WTC11 (cell line): Measurements from ENCODE around the gene RUNX1. TPM values are rescaled to one million over a fixed set of nuclear protein-coding genes. Genes with fewer than 3 reads are reported as not detected.

ENCODE experiments used
- ATAC-seq: fragments of 200-7000 bp; cut with Tn5 transposase; 2 replicates; pipeline ENCODE4 v1.10.0; 2021; ENCODE audit warnings: mild to moderate bottlenecking, moderate library complexity
- CTCF ChIA-PET: fragments of 300-600 bp; sonication (Branson Sonifier 250); formaldehyde crosslinking; loops from one replicate; lab custom pipeline; 2021; ENCODE audit warnings: antibody characterized with exemption; lab: Charles Lee
- POLR2A ChIA-PET: fragments of 350-600 bp; sonication (Branson Sonifier 250); formaldehyde crosslinking; loops from one replicate; lab custom pipeline; 2021; ENCODE audit warnings: antibody characterized with exemption; lab: Charles Lee
- DNase-seq: peaks from one replicate; pipeline ENCODE4 v3.0.0; 2021; ENCODE audit warnings: low spot score
- H3K27ac Mint-ChIP-seq: 2 replicates; pipeline ENCODE4 v1.8.0; 2021; ENCODE audit warnings: mixed read lengths
- H3K27me3 Mint-ChIP-seq: 2 replicates; pipeline ENCODE4 v1.8.0; 2021; ENCODE audit warnings: low read depth, mild to moderate bottlenecking, moderate library complexity, mixed read lengths
- H3K36me3 Mint-ChIP-seq: 2 replicates; pipeline ENCODE4 v1.8.0; 2021; ENCODE audit warnings: mixed read lengths
- H3K4me1 Mint-ChIP-seq: 2 replicates; pipeline ENCODE4 v1.8.0; 2022; ENCODE audit warnings: mixed read lengths
- H3K4me3 Mint-ChIP-seq: 2 replicates; pipeline ENCODE4 v1.8.0; 2021; ENCODE audit warnings: mild to moderate bottlenecking, moderate library complexity, mixed read lengths
- H3K9me3 Mint-ChIP-seq: 2 replicates; pipeline ENCODE4 v1.8.0; 2021; ENCODE audit warnings: mixed read lengths
- ATF3 ChIP-seq: sonication (generic); formaldehyde crosslinking; conservative IDR thresholded peaks from 2 replicates; pipeline ENCODE4 v1.8.1; 2022; ENCODE audit warnings: mild to moderate bottlenecking, missing genetic modification reagents
- CBFB ChIP-seq: sonication (generic); formaldehyde crosslinking; IDR thresholded peaks from 2 replicates; pipeline ENCODE4 v1.8.1; 2022; ENCODE audit warnings: mild to moderate bottlenecking, low read depth, missing genetic modification reagents
- CREB1 ChIP-seq: sonication (generic); formaldehyde crosslinking; IDR thresholded peaks from 2 replicates; pipeline ENCODE4 v1.8.0; 2023; ENCODE audit warnings: mild to moderate bottlenecking, missing genetic modification reagents
- FOXK1 ChIP-seq: sonication (generic); formaldehyde crosslinking; IDR thresholded peaks from 2 replicates; pipeline ENCODE4 v1.8.0; 2022; ENCODE audit warnings: mild to moderate bottlenecking, moderate library complexity, missing genetic modification reagents
- HMGA2 ChIP-seq: fragments of 250-450 bp; sonication (Bioruptor Pico); IDR thresholded peaks from 2 replicates; pipeline ENCODE4 v1.4.0; 2021; ENCODE audit warnings: mild to moderate bottlenecking, moderate library complexity
- IRF2 ChIP-seq: sonication (generic); formaldehyde crosslinking; IDR thresholded peaks from 2 replicates; pipeline ENCODE4 v1.8.0; 2022; ENCODE audit warnings: low read depth, missing genetic modification reagents, borderline replicate concordance
- MYBL2 ChIP-seq: sonication (generic); formaldehyde crosslinking; IDR thresholded peaks from 2 replicates; pipeline ENCODE4 v1.8.1; 2023; ENCODE audit warnings: mild to moderate bottlenecking, moderate library complexity, missing genetic modification reagents
- NFYB ChIP-seq: sonication (generic); formaldehyde crosslinking; conservative IDR thresholded peaks from 2 replicates; pipeline ENCODE4 v1.8.0; 2022; ENCODE audit warnings: low read depth, missing genetic modification reagents
- OVOL2 ChIP-seq: fragments of 250-450 bp; sonication (Bioruptor Pico); IDR thresholded peaks from 2 replicates; pipeline ENCODE4 v1.9.0; 2021; ENCODE audit warnings: mild to moderate bottlenecking, borderline replicate concordance
- ZMAT4 ChIP-seq: fragments of 250-450 bp; sonication (Bioruptor Pico); IDR thresholded peaks from 2 replicates; pipeline ENCODE4 v1.9.0; 2021; ENCODE audit warnings: mild to moderate bottlenecking
- ZNF219 ChIP-seq: sonication (generic); formaldehyde crosslinking; IDR thresholded peaks from 2 replicates; pipeline ENCODE4 v1.8.0; 2023; ENCODE audit warnings: missing genetic modification reagents, mild to moderate bottlenecking, borderline replicate concordance
- ZNF396 ChIP-seq: fragments of 250-450 bp; sonication (Bioruptor Pico); IDR thresholded peaks from 2 replicates; pipeline ENCODE4 v1.8.0; 2021; ENCODE audit warnings: mild to moderate bottlenecking, moderate library complexity, borderline replicate concordance
- ZNF671 ChIP-seq: fragments of 250-450 bp; sonication (Bioruptor Pico); IDR thresholded peaks from 2 replicates; pipeline ENCODE4 v1.8.0; 2021; ENCODE audit warnings: mild to moderate bottlenecking
- total RNA-seq: library from RNA; stranded (reverse); gene quantifications from 3 replicates; pipeline ENCODE4 v1.2.3, GENCODE V29; 2021
- TF ChIP-seq, protein P1 (sequence below): sonication (generic); formaldehyde crosslinking; IDR thresholded peaks from 2 replicates; pipeline ENCODE4 v1.8.1; 2023; ENCODE audit warnings: mild to moderate bottlenecking, missing genetic modification reagents, moderate library complexity
- TF ChIP-seq, protein P2 (sequence below): fragments of 250-450 bp; sonication (Bioruptor Pico); IDR thresholded peaks from 2 replicates; pipeline ENCODE4 v1.9.0; 2021; ENCODE audit warnings: mild to moderate bottlenecking
- TF ChIP-seq, protein P3 (sequence below): fragments of 250-450 bp; sonication (Bioruptor Pico); IDR thresholded peaks from 2 replicates; pipeline ENCODE4 v2.1.2; 2022; ENCODE audit warnings: mild to moderate bottlenecking, moderate library complexity
- TF ChIP-seq, protein P4 (sequence below): sonication (generic); formaldehyde crosslinking; IDR thresholded peaks from 2 replicates; pipeline ENCODE4 v1.8.0; 2022; ENCODE audit warnings: mild to moderate bottlenecking, missing genetic modification reagents
- TF ChIP-seq, protein P5 (sequence below): sonication (generic); formaldehyde crosslinking; IDR thresholded peaks from 2 replicates; pipeline ENCODE4 v1.8.0; 2023; ENCODE audit warnings: missing genetic modification reagents, mild to moderate bottlenecking, borderline replicate concordance
- TF ChIP-seq, protein P6 (sequence below): sonication (generic); formaldehyde crosslinking; IDR thresholded peaks from 2 replicates; pipeline ENCODE4 v1.8.1; 2023; ENCODE audit warnings: mild to moderate bottlenecking, missing genetic modification reagents

RUNX1 gene
- total RNA-seq, 1 experiment from 2014 or later, result 2.2 TPM

DNA sequence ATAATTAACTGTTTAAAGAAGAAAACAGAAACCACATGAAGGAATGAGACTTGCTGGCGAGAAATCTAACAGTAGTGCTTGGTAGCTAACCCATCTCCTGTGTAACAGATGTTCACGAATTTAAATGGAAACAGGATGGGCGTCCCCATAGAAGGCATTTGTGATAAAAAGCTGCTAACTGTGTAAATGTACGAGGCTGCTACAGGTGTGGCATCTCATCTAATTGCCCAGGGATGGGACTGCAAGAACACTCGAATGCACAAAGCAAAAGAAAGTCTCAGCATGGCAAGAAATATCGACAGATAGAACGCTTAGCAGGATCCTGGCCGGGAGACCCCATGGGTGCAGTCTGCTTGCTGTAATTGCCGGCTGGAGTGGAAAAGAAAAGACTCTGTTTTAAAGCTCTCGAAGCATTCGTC lies 112.7 kb downstream of the RUNX1 start:
- ChIA-PET CTCF (no interaction called here), POLR2A (no interaction called here)
- no peak overlapping the region for H3K27ac Mint-ChIP-seq
- no peak for DNase-seq
- no peaks in the 10 kb centered on the region for H3K27me3 Mint-ChIP-seq
- H3K9me3 Mint-ChIP-seq, result no peaks in the 10 kb centered on the region
- no peak for TF ChIP-seq ZNF671 (CRISPR knock-in tag)
- TF ChIP-seq, protein P1, sequence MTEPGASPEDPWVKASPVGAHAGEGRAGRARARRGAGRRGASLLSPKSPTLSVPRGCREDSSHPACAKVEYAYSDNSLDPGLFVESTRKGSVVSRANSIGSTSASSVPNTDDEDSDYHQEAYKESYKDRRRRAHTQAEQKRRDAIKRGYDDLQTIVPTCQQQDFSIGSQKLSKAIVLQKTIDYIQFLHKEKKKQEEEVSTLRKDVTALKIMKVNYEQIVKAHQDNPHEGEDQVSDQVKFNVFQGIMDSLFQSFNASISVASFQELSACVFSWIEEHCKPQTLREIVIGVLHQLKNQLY (CRISPR knock-in tag), result no peak
- TF ChIP-seq IRF2 (CRISPR knock-in tag), result no peak
- no peak for TF ChIP-seq FOXK1 (CRISPR knock-in tag)
- TF ChIP-seq, protein P2, sequence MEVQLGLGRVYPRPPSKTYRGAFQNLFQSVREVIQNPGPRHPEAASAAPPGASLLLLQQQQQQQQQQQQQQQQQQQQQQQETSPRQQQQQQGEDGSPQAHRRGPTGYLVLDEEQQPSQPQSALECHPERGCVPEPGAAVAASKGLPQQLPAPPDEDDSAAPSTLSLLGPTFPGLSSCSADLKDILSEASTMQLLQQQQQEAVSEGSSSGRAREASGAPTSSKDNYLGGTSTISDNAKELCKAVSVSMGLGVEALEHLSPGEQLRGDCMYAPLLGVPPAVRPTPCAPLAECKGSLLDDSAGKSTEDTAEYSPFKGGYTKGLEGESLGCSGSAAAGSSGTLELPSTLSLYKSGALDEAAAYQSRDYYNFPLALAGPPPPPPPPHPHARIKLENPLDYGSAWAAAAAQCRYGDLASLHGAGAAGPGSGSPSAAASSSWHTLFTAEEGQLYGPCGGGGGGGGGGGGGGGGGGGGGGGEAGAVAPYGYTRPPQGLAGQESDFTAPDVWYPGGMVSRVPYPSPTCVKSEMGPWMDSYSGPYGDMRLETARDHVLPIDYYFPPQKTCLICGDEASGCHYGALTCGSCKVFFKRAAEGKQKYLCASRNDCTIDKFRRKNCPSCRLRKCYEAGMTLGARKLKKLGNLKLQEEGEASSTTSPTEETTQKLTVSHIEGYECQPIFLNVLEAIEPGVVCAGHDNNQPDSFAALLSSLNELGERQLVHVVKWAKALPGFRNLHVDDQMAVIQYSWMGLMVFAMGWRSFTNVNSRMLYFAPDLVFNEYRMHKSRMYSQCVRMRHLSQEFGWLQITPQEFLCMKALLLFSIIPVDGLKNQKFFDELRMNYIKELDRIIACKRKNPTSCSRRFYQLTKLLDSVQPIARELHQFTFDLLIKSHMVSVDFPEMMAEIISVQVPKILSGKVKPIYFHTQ (CRISPR knock-in tag), result no peak
- no peak for TF ChIP-seq OVOL2 (CRISPR knock-in tag)
- no peak for TF ChIP-seq ZMAT4 (CRISPR knock-in tag)
- no peak for TF ChIP-seq HMGA2
- TF ChIP-seq NFYB, result no peak
- TF ChIP-seq, protein P3, sequence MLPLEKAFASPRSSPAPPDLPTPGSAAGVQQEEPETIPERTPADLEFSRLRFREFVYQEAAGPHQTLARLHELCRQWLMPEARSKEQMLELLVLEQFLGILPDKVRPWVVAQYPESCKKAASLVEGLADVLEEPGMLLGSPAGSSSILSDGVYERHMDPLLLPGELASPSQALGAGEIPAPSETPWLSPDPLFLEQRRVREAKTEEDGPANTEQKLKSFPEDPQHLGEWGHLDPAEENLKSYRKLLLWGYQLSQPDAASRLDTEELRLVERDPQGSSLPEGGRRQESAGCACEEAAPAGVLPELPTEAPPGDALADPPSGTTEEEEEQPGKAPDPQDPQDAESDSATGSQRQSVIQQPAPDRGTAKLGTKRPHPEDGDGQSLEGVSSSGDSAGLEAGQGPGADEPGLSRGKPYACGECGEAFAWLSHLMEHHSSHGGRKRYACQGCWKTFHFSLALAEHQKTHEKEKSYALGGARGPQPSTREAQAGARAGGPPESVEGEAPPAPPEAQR (CRISPR knock-in tag), result no peak
- TF ChIP-seq, protein P4, sequence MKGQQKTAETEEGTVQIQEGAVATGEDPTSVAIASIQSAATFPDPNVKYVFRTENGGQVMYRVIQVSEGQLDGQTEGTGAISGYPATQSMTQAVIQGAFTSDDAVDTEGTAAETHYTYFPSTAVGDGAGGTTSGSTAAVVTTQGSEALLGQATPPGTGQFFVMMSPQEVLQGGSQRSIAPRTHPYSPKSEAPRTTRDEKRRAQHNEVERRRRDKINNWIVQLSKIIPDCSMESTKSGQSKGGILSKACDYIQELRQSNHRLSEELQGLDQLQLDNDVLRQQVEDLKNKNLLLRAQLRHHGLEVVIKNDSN (CRISPR knock-in tag), result no peak
- no peak for TF ChIP-seq CREB1 (CRISPR knock-in tag)
- no peak for TF ChIP-seq ATF3 (CRISPR knock-in tag)
- TF ChIP-seq ZNF396, result no peak
- TF ChIP-seq, protein P5, sequence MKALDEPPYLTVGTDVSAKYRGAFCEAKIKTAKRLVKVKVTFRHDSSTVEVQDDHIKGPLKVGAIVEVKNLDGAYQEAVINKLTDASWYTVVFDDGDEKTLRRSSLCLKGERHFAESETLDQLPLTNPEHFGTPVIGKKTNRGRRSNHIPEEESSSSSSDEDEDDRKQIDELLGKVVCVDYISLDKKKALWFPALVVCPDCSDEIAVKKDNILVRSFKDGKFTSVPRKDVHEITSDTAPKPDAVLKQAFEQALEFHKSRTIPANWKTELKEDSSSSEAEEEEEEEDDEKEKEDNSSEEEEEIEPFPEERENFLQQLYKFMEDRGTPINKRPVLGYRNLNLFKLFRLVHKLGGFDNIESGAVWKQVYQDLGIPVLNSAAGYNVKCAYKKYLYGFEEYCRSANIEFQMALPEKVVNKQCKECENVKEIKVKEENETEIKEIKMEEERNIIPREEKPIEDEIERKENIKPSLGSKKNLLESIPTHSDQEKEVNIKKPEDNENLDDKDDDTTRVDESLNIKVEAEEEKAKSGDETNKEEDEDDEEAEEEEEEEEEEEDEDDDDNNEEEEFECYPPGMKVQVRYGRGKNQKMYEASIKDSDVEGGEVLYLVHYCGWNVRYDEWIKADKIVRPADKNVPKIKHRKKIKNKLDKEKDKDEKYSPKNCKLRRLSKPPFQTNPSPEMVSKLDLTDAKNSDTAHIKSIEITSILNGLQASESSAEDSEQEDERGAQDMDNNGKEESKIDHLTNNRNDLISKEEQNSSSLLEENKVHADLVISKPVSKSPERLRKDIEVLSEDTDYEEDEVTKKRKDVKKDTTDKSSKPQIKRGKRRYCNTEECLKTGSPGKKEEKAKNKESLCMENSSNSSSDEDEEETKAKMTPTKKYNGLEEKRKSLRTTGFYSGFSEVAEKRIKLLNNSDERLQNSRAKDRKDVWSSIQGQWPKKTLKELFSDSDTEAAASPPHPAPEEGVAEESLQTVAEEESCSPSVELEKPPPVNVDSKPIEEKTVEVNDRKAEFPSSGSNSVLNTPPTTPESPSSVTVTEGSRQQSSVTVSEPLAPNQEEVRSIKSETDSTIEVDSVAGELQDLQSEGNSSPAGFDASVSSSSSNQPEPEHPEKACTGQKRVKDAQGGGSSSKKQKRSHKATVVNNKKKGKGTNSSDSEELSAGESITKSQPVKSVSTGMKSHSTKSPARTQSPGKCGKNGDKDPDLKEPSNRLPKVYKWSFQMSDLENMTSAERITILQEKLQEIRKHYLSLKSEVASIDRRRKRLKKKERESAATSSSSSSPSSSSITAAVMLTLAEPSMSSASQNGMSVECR (CRISPR knock-in tag), result no peak
- TF ChIP-seq ZNF219, result no peak
- TF ChIP-seq MYBL2 (CRISPR knock-in tag), result no peak
- no peak for TF ChIP-seq CBFB (CRISPR knock-in tag)
- TF ChIP-seq, protein P6, sequence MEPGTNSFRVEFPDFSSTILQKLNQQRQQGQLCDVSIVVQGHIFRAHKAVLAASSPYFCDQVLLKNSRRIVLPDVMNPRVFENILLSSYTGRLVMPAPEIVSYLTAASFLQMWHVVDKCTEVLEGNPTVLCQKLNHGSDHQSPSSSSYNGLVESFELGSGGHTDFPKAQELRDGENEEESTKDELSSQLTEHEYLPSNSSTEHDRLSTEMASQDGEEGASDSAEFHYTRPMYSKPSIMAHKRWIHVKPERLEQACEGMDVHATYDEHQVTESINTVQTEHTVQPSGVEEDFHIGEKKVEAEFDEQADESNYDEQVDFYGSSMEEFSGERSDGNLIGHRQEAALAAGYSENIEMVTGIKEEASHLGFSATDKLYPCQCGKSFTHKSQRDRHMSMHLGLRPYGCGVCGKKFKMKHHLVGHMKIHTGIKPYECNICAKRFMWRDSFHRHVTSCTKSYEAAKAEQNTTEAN (CRISPR knock-in tag), result no peak
- TF ChIP-seq, all 79 proteins: peak for 0
- no peak for ATAC-seq
- no peaks in the 10 kb centered on the region for H3K36me3 Mint-ChIP-seq
- H3K4me1 Mint-ChIP-seq, result peaks cover 5% of the 10 kb centered on the region
- H3K4me3 Mint-ChIP-seq, result no peak overlapping the region
